OCI-LY3 (cell line): Measurements from ENCODE around the gene CCL24.
"Not testable (repeated sequence)": the region's sequence is repeated elsewhere in the genome, so short reads cannot be mapped to it uniquely, and the experiment has no call there.

Experiments used
- H2AFZ ChIP-seq: fragments of 200-600, 300-600 bp; shearing (Covaris generic); 2 replicates; pipeline ENCODE4 v1.6.0; 2014; ENCODE audit warnings: antibody characterized with exemption, low read depth, low read length
- H3K27ac ChIP-seq: fragments of 200-600, 300-600 bp; sonication (generic); 2 replicates; pipeline ENCODE4 v1.5.1; 2014; ENCODE audit warnings: mild to moderate bottlenecking, low read length, moderate library complexity, mixed read lengths
- H3K27me3 ChIP-seq: fragments of 200-600, 300-600 bp; sonication (generic); 2 replicates; pipeline ENCODE4 v1.6.1; 2014; ENCODE audit warnings: low read depth, low read length, mixed read lengths
- H3K36me3 ChIP-seq: fragments of 200-600, 300-600 bp; sonication (generic); replicated peaks from 2 replicates; pipeline ENCODE3; 2014; ENCODE audit warnings: low read depth, low read length, mixed read lengths
- H3K4me1 ChIP-seq: fragments of 300-600, 200-600 bp; sonication (generic); 2 replicates; pipeline ENCODE4 v1.6.1; 2014; ENCODE audit warnings: low read length, mixed read lengths
- H3K4me2 ChIP-seq: fragments of 200-600, 300-600 bp; sonication (generic); 2 replicates; pipeline ENCODE4 v1.6.1; 2014; ENCODE audit warnings: low read length, mixed read lengths
- H3K4me3 ChIP-seq: fragments of 300-600, 200-600 bp; sonication (generic); 2 replicates; pipeline ENCODE4 v1.5.1; 2014; ENCODE audit warnings: antibody characterized with exemption, mild to moderate bottlenecking, low read length, moderate library complexity
- H3K79me2 ChIP-seq: fragments of 300-600, 200-600 bp; shearing (Covaris generic); 2 replicates; pipeline ENCODE4 v1.6.1; 2014; ENCODE audit warnings: mild to moderate bottlenecking, low read length, mixed read lengths
- H3K9ac ChIP-seq: fragments of 300-600, 200-600 bp; shearing (Covaris generic); 2 replicates; pipeline ENCODE4 v1.6.0; 2014; ENCODE audit warnings: mild to moderate bottlenecking, low read length, moderate library complexity
- H3K9me3 ChIP-seq: fragments of 200-600, 300-600 bp; shearing (Covaris generic); 2 replicates; pipeline ENCODE4 v1.6.1; 2014; ENCODE audit warnings: low read length, mixed read lengths; ENCODE audit not compliant: insufficient read depth
- H4K20me1 ChIP-seq: fragments of 200-600, 300-600 bp; sonication (generic); 2 replicates; pipeline ENCODE4 v1.6.1; 2016; ENCODE audit warnings: low read length, mixed read lengths; ENCODE audit not compliant: insufficient read depth
- CTCF ChIP-seq: fragments of 200-600, 300-600 bp; sonication (generic); IDR thresholded peaks from 2 replicates; pipeline ENCODE4 v1.5.1; 2014; ENCODE audit warnings: antibody characterized with exemption, low read length, low read depth
- EZH2phosphoT487 ChIP-seq: fragments of 200-600 bp; shearing (Covaris generic); IDR thresholded peaks from 2 replicates; pipeline ENCODE4 v1.6.1; 2018; ENCODE audit warnings: antibody characterized with exemption, mixed run types, low read depth

Gene CCL24

GRCh38 chr7:75813781-75814236 lies at the start of gene CCL24:
Gene CCL24 (minus strand): TSS chr7:75813806. CDS start chr7:75813715, 91 bp downstream.
- Histone ChIP-seq H3K9me3 (no peaks in the 10 kb centered on the region), H3K27me3 (peaks cover 6% of the 10 kb centered on the region; the same call in 1 of the 2 replicates)

GRCh38 chr7:75861636-75862035 lies 48.0 kb upstream of the CCL24 start:
- Histone ChIP-seq H3K36me3 (no peaks in the 10 kb centered on the region), H3K4me2 (no peak overlapping the region), H3K27me3 (no peaks in the 10 kb centered on the region), H3K4me3 (no peak overlapping the region), H3K9me3 (no peaks in the 10 kb centered on the region), H4K20me1 (no peaks in the 10 kb centered on the region), H2AFZ (no peak overlapping the region), H3K9ac (no peak overlapping the region), H3K4me1 (peaks cover 4% of the 10 kb centered on the region; the same call in 1 of the 2 replicates), H3K79me2 (no peaks in the 10 kb centered on the region), H3K27ac (no peak overlapping the region)
- TF ChIP-seq CTCF (no peak), EZH2phosphoT487 (no peak)

More at GRCh38 chr7:75813781-75814236, at the start of gene CCL24:
- Histone ChIP-seq H3K4me1 (no peaks in the 10 kb centered on the region), H3K27ac (no peak within 1 kb of the TSS), H3K9ac (no peak within 1 kb of the TSS), H3K4me2 (no peak within 1 kb of the TSS), H2AFZ (no peak within 1 kb of the TSS), H3K79me2 (no peaks in the 10 kb centered on the region), H3K36me3 (no peaks in the 10 kb centered on the region), H4K20me1 (no peaks in the 10 kb centered on the region), H3K4me3 (no peak within 1 kb of the TSS)
- TF ChIP-seq CTCF (no peak), EZH2phosphoT487 (no peak)

- Histone ChIP-seq H3K4me1 (no peaks in the 10 kb centered on the region), H3K4me2 (no peak overlapping the region), H4K20me1 (no peaks in the 10 kb centered on the region), H3K9ac (no peak overlapping the region), H2AFZ (no peak overlapping the region), H3K36me3 (no peaks in the 10 kb centered on the region), H3K9me3 (no peaks in the 10 kb centered on the region), H3K4me3 (no peak overlapping the region), H3K27me3 (no peaks in the 10 kb centered on the region), H3K79me2 (no peaks in the 10 kb centered on the region), H3K27ac (no peak overlapping the region)
- TF ChIP-seq EZH2phosphoT487 (no peak), CTCF (no peak)
Observed at GRCh38 chr7:75858410-75858809, 44.8 kb upstream of the CCL24 start.

- Histone ChIP-seq H3K9me3 (no peaks in the 10 kb centered on the region), H3K27me3 (no peaks in the 10 kb centered on the region), H2AFZ (no peak overlapping the region), H3K79me2 (no peaks in the 10 kb centered on the region), H4K20me1 (no peaks in the 10 kb centered on the region), H3K27ac (no peak overlapping the region), H3K9ac (no peak overlapping the region), H3K4me1 (no peaks in the 10 kb centered on the region), H3K36me3 (no peaks in the 10 kb centered on the region), H3K4me3 (no peak overlapping the region), H3K4me2 (no peak overlapping the region)
- TF ChIP-seq EZH2phosphoT487 = no peak
- no peak for TF ChIP-seq CTCF
Observed at GRCh38 chr7:75856536-75856935, 42.9 kb upstream of the CCL24 start.

- H3K4me1 ChIP-seq, H3K4me3 ChIP-seq, H3K36me3 ChIP-seq, H3K9me3 ChIP-seq, H3K79me2 ChIP-seq, H4K20me1 ChIP-seq, H3K9ac ChIP-seq, H3K27ac ChIP-seq, H3K27me3 ChIP-seq, H2AFZ ChIP-seq, H3K4me2 ChIP-seq: not testable (repeated sequence)
Observed at GRCh38 chr7:75854813-75855345, 41.3 kb upstream of the CCL24 start.
